Endometrial microvascular endothelial cells (primary cell): ENCODE data around the gene MRPL32. TPM values are rescaled to one million over a fixed set of nuclear protein-coding genes. Genes with fewer than 3 reads are reported as not detected.

ENCODE experiments used
- total RNA-seq: library from RNA; depleted of rRNA; stranded (reverse); fragments of >200 nt; gene quantifications from one replicate; pipeline ENCODE4 v1.2.3, GENCODE V29; 2015; ENCODE audit errors: inconsistent ontology term

MRPL32 gene
- total RNA-seq, 1 donor from 2014 or later: 89.2 TPM

Other genes starting within 250 kb of the MRPL32 start
- gene C7orf25, start 20.3 kb upstream of the MRPL32 start, total RNA-seq: 18.6 TPM
- gene PSMA2, start 202 bp upstream of the MRPL32 start, total RNA-seq: 168 TPM
- not detected for gene HECW1, start 180.3 kb downstream of the MRPL32 start, total RNA-seq